Panc1 (cell line): ENCODE data around the gene SPATA13.

Experiments used
- CTCF ChIP-seq: fragments of 450-650 bp; IDR thresholded peaks from 2 replicates; pipeline ENCODE4 v1.5.1; 2017; ENCODE audit warnings: mild to moderate bottlenecking
- POLR2AphosphoS5 ChIP-seq: IDR thresholded peaks from 2 replicates; pipeline ENCODE4 v1.6.1; 2012; ENCODE audit warnings: mild to moderate bottlenecking, low read depth, low read length, moderate library complexity
- REST ChIP-seq, 2 experiments: IDR thresholded peaks; 2 replicates each; pipeline ENCODE4 v1.6.1; 2011 to 2012; ENCODE audit warnings: low read depth in 2 of 2, control low read depth in 1 of 2, low read length in 1 of 2, mild to moderate bottlenecking in 1 of 2, moderate library complexity in 1 of 2; ENCODE audit not compliant: insufficient read depth in 1 of 2
- SIN3A ChIP-seq: IDR thresholded peaks from 2 replicates; pipeline ENCODE4 v1.6.1; 2012; ENCODE audit warnings: low read depth, mild to moderate bottlenecking, low read length, moderate library complexity, borderline replicate concordance; ENCODE audit not compliant: insufficient read depth

GRCh38 chr13:24185591-24186232 is 25.2 kb downstream of the SPATA13 start:
- no peak for TF ChIP-seq CTCF
- TF ChIP-seq POLR2AphosphoS5: no peak
- no peak for TF ChIP-seq REST (IDR thresholded peaks at IDR 0.05; ENCODE audit: insufficient read depth in 1 of 2, low read depth in 2 of 2, low read length in 1 of 2)
- no peak for TF ChIP-seq SIN3A
